ENCODE results near the gene SMIM43.
A peak's percentile ranks its signal among the peaks of the same experiment; 100 is the strongest.

Gene SMIM43

GRCh38 chr4:121741751-121742150 is 23.2 kb downstream of the SMIM43 start:
- in situ Hi-C loops (cut with HindIII; ENCODE audit: low sequenced_read_pairs), result loop anchor here (25.0 kb wide), 1 partner anchor 279 kb away; no protein-coding TSS in a partner anchor
- DNase-seq (ENCODE audit: low read depth), result no peak
- no peak for TF ChIP-seq CTCF (IDR thresholded peaks at IDR 0.05; ENCODE audit: low read depth, low read length, missing control alignments)
- no peak overlapping the region for H3K4me3 ChIP-seq (ENCODE audit: low read depth, low read length)

DNA sequence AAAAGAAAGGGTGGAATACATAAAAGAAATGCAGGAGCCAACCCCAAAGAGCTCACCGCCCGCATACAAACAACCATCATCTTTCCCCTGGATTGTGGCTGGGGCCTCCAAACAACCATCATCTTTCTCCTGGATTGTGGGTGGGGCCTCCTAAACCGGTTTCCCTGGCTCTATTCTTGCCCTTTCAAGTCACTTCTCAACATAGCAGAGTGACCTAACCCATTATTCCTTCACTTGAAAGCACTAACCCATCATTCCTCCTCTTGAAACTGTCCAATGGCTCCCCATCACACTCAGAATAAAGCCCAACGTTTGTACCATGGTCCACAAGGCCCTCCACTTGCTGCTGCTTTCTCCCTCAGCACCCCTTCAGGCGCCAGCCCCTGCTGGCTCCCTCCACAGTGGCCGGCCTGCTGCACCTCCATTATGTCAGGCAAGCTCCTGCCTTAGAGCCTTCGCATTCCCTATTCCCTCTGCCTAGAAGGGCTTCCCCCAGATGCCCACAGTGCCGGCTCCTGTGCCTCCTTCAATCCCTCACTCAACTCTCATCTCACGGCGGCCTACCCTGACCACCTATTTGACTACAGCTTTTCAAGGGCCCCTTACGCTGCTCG is 24.1 kb downstream of the SMIM43 start:
- H3K4me3 ChIP-seq (ENCODE audit: low read depth, low read length), result no peak overlapping the region
- no peak for TF ChIP-seq CTCF (IDR thresholded peaks at IDR 0.05; ENCODE audit: low read depth, low read length, missing control alignments)
- DNase-seq (ENCODE audit: low read depth), result no peak
- in situ Hi-C loops (cut with HindIII; ENCODE audit: low sequenced_read_pairs), result loop anchor here (25.0 kb wide), 1 partner anchor 279 kb away; no protein-coding TSS in a partner anchor

DNA sequence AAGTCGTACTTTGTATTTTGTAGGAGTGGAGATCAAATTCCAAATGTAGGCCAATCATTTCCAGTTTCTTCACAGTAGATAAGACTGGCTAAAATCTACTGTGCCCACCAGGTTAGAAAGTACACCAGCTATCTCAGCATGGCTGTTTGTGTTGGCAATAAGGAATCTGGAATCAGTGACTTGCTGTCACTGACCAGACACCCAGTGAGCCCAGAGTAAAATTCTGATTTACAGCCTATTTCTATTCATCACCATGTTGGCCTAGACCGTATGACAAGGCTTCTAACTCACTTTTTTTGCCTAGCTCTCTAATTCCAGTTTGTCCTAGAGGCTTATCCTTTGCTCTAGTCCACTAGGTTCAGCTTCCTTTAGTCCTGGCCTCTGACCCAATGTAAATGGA is 25.4 kb downstream of the SMIM43 start:
- in situ Hi-C loops (cut with HindIII; ENCODE audit: low sequenced_read_pairs), result loop anchor here (5.0 to 25.0 kb wide), 2 partner anchors 277 to 367 kb away; no protein-coding TSS in a partner anchor
- TF ChIP-seq CTCF (IDR thresholded peaks at IDR 0.05; ENCODE audit: low read depth, low read length, missing control alignments), result no peak
- H3K4me3 ChIP-seq (ENCODE audit: low read depth, low read length), result no peak overlapping the region
- no peak for DNase-seq (ENCODE audit: low read depth)

GRCh38 chr4:121738780-121739535 is 26.0 kb downstream of the SMIM43 start:
- no peak overlapping the region for H3K4me3 ChIP-seq (ENCODE audit: low read depth, low read length)
- no peak for DNase-seq (ENCODE audit: low read depth)
- TF ChIP-seq CTCF (IDR thresholded peaks at IDR 0.05; ENCODE audit: low read depth, low read length, missing control alignments), result no peak
- in situ Hi-C loops (cut with HindIII; ENCODE audit: low sequenced_read_pairs), result loop anchor here (5.0 to 25.0 kb wide), 2 partner anchors 277 to 367 kb away; no protein-coding TSS in a partner anchor

- in situ Hi-C loops (cut with HindIII; ENCODE audit: low sequenced_read_pairs), result loop anchor here (5.0 to 25.0 kb wide), 2 partner anchors 276 to 366 kb away; no protein-coding TSS in a partner anchor
- no peak for TF ChIP-seq CTCF (IDR thresholded peaks at IDR 0.05; ENCODE audit: low read depth, low read length, missing control alignments)
- DNase-seq (ENCODE audit: low read depth), result no peak
These were observed 27.0 kb downstream of the SMIM43 start for GRCh38 chr4:121737846-121738554.

DNA sequence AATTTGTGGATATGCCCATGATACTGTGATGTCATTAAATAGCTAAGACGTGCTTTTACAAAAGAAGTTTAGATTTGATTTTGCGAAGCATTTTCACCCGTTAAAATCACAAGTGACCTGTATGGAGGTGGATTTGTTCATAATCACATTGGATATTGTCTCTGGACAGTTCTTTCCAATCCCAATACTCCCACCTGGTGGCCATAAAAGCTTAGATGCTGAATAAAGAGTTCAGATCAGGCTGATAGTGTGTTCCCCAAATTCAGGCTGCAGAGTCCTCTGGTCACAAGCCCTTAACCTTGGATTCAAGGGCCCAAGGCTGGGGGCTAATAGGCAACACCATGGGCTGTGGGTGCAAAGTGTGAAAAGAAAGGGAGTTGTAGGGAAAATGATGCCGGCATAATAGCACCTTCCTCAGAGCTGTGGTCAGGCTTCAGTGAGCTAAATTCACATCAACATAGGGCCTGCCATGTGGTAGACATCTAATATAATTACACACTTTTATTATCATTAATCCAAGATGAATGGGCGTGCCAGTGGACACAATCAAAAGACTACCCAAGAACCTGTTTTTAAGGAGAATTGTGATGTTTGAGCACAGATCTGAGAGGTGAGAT is 28.1 kb downstream of the SMIM43 start:
- DNase-seq (ENCODE audit: low read depth), result peak; percentile 60
- in situ Hi-C loops (cut with HindIII; ENCODE audit: low sequenced_read_pairs), result loop anchor here (5.0 to 25.0 kb wide), 2 partner anchors 275 to 365 kb away; no protein-coding TSS in a partner anchor
- peak; percentile 63 for TF ChIP-seq CTCF (IDR thresholded peaks at IDR 0.05; ENCODE audit: low read depth, low read length, missing control alignments)
- no peak overlapping the region for H3K4me3 ChIP-seq (ENCODE audit: low read depth, low read length)

More at GRCh38 chr4:121737846-121738554, 27.0 kb downstream of the SMIM43 start:
- no peak overlapping the region for H3K4me3 ChIP-seq (ENCODE audit: low read depth, low read length)

Measured in astrocyte of the cerebellum (primary cell).